ENCODE data around the gene GSTO1.

- TF ChIP-seq CTCF (conservative IDR thresholded peaks at IDR 0.05 in 1 of 2, IDR thresholded peaks at IDR 0.05 in 1 of 2; ENCODE audit: low read depth in 1 of 2, low read length in 2 of 2) (peak; percentile 100), EZH2 (IDR thresholded peaks at IDR 0.05; ENCODE audit: low read length, missing control alignments) (no peak)
Observed at GRCh38 chr10:104291439-104291951, 36.8 kb downstream of the GSTO1 start.
